ENCODE results near the gene C3. TPM values are rescaled to one million over a fixed set of nuclear protein-coding genes. Genes with fewer than 3 reads are reported as not detected.

The C3 gene
- total and polyA plus RNA-seq, 8 donors, result 67.7 to 3,753 (median 596) TPM

DNA sequence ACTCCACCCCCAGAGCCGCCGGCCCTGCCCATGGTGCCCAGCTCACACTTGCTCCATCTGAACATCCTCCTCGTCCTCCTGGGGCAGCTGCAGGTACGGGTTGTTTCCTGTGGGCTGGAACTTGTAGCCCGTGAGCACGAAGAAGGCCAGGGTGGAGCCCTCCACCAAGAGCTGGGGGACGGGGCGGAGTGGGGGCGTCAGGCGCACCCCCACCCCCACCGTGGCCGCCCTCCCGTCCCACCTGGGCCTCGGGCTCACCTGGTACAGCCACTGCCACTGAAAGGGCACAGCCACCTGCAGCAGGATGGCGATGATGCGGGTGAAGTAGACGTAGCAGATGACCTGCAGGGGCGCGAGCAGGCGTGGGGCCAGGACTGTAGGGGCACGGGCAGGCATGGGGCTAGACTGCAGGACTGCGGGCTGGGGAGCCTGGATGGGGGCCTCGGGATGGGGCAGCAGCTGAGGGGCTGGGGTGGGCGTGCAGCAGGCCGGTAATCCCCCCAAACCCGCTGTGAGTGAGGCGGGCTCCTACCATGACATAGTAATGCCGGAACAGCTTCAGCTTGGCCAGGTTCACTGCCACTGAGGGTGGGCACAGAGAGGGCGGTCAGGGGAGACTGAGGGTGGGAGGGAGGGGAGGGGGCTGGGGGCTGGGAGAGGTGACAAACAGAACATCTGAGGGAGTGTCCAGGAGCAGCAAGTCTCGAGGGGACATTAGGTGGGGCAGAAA lies 10.7 kb upstream of the C3 start:
- FAIRE-seq, result no peak
- peak in 2 of 6 donors; percentile 49 to 79 for DNase-seq
- peak in 2 of 4 donors; percentile 2 to 5 for ATAC-seq
- TF ChIP-seq, protein P1, sequence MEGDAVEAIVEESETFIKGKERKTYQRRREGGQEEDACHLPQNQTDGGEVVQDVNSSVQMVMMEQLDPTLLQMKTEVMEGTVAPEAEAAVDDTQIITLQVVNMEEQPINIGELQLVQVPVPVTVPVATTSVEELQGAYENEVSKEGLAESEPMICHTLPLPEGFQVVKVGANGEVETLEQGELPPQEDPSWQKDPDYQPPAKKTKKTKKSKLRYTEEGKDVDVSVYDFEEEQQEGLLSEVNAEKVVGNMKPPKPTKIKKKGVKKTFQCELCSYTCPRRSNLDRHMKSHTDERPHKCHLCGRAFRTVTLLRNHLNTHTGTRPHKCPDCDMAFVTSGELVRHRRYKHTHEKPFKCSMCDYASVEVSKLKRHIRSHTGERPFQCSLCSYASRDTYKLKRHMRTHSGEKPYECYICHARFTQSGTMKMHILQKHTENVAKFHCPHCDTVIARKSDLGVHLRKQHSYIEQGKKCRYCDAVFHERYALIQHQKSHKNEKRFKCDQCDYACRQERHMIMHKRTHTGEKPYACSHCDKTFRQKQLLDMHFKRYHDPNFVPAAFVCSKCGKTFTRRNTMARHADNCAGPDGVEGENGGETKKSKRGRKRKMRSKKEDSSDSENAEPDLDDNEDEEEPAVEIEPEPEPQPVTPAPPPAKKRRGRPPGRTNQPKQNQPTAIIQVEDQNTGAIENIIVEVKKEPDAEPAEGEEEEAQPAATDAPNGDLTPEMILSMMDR (IDR thresholded peaks at IDR 0.05), result no peak
- no peaks in the 10 kb centered on the region for H3K9me3 ChIP-seq
- H3K4me3 ChIP-seq, result no peak overlapping the region
- no peak overlapping the region for H3K27ac ChIP-seq
- peaks cover 0 to 15% (median 1%) of the 10 kb centered on the region in 3 donors for H3K4me1 ChIP-seq
- no peaks in the 10 kb centered on the region for H3K27me3 ChIP-seq
- 89 to 92% methylated on average over 27 to 30 of the region's 30 CpGs for WGBS, 2 donors
- peaks cover 0 to 19% (median 0%) of the 10 kb centered on the region in 3 donors for H3K36me3 ChIP-seq
- intact Hi-C loops (cut with DNase I), result no loop called here

DNA sequence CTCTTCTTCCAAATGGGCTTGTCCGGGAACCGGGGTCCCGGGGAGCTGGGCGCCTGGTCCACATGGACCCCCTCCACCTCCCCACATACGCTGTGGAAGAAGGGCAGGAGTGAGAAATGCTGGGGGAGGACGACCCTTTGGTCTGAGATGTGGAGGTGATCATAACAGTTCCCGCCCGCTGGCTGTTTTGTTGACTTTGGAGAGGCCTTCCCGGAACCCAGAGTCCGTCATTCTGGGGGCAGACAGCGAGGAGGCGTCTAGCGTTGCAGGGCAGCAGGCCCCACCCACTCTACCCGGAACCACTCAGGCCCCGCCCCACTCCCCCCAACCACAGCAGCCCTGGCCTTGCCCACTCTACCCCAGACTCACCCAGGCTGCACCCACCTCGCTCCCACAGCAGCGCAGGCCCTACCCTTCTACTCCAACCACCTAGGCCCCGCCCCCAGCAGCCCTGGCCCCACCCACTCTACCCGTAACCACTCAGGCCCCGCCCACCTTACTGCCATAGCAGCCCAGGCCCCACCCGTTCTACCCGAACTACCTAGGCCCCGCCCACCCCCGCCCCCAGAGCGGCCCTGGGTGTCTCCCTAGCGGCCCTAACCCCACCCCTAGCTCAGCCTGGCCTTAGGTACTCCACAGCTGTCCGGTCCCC lies 9.8 kb upstream of the C3 start:
- DNase-seq (peak; percentile 67 to 93 (median 84)), FAIRE-seq (no peak), ATAC-seq (peak; percentile 55 to 83 (median 80))
- no peaks in the 10 kb centered on the region for H3K9me3 ChIP-seq
- H3K27me3 ChIP-seq, result no peaks in the 10 kb centered on the region
- H3K36me3 ChIP-seq, result peaks cover 0 to 19% (median 0%) of the 10 kb centered on the region in 3 donors
- H3K4me1 ChIP-seq, result peaks cover 0 to 19% (median 9%) of the 10 kb centered on the region in 3 donors
- peak overlapping the region in 1 of 4 donors; percentile 26 for H3K4me3 ChIP-seq
- peak overlapping the region in 3 of 4 donors; percentile 22 to 89 (median 75) for H3K27ac ChIP-seq
- intact Hi-C loops (cut with DNase I), result no loop called here
- TF ChIP-seq, protein P1 (IDR thresholded peaks at IDR 0.05), result no peak
- WGBS, 2 donors, result 67 to 69% methylated on average over 17 to 27 of the region's 27 CpGs

DNA sequence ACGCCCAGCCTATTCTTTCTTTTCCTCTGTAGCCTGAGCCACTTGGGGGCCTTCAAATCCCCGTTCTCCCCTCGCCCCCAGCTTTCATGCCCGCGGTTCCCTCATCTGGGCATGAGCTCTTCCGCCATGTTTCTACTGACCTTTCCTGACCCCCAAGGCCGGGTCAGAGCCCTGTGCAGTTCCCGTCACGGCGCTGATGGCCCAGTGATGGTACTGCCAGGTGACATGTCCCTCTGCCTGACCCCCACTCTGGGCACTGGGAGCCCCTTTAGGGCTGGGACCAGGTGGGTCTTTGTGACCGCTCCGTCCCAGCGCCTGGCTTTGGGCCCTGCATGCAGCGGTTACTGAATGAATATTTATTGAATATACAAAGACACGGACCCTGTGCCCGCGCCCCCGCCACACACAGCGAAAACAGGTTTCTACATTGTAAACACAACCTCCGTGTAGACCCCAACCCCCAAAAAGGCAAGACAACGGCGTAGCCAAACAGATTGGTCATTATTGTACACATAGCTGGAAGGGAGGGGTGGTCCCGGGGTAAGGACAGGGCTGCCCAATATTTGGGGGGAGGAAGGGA lies 9.2 kb upstream of the C3 start:
- no peak for FAIRE-seq
- Histone ChIP-seq H3K4me3 (peak overlapping the region in 1 of 4 donors; percentile 26), H3K27me3 (no peaks in the 10 kb centered on the region), H3K9me3 (no peaks in the 10 kb centered on the region), H3K4me1 (peaks cover 0 to 25% (median 16%) of the 10 kb centered on the region in 3 donors), H3K36me3 (peaks cover 0 to 19% (median 0%) of the 10 kb centered on the region in 3 donors), H3K27ac (peak overlapping the region in 3 of 4 donors; percentile 22 to 89 (median 75))
- DNase-seq, result peak in 1 of 6 donors; percentile 69
- 85 to 88% methylated on average over 23 of the region's 23 CpGs for whole genome bisulfite sequencing, 2 donors
- no peak for ATAC-seq
- TF ChIP-seq, protein P1 (IDR thresholded peaks at IDR 0.05), result no peak
- intact Hi-C loops (cut with DNase I), result no loop called here

- Histone ChIP-seq H3K27me3 (no peaks in the 10 kb centered on the region), H3K4me3 (no peak overlapping the region), H3K9me3 (no peaks in the 10 kb centered on the region), H3K36me3 (peaks cover 0 to 17% (median 0%) of the 10 kb centered on the region in 3 donors), H3K4me1 (peaks cover 0 to 38% (median 26%) of the 10 kb centered on the region in 3 donors), H3K27ac (peak overlapping the region in 2 of 4 donors; percentile 23 to 89)
- FAIRE-seq, result no peak
- peak in 1 of 6 donors; percentile 36 for DNase-seq
- peak in 2 of 4 donors; percentile 3 to 4 for ATAC-seq
- TF ChIP-seq, protein P1 (IDR thresholded peaks at IDR 0.05), result no peak
- intact Hi-C loops (cut with DNase I), result no loop called here
- WGBS, 2 donors, result 52% methylated on average over 8 of the region's 8 CpGs
These were observed 7.9 kb upstream of the C3 start for GRCh38 chr19:6728346-6728745.

Data from pancreas (tissue), 10 donors.